Nephron progenitor cell (in vitro differentiated cells): ENCODE data around the gene BABAM2.

ENCODE experiments used
- DNase-seq: peaks from one replicate; pipeline ENCODE4 v3.0.0; 2021
- H3K27ac Mint-ChIP-seq: 2 replicates; pipeline ENCODE4 v1.8.0; 2021; ENCODE audit warnings: mild to moderate bottlenecking, moderate library complexity, mixed read lengths
- H3K27me3 Mint-ChIP-seq: 2 replicates; pipeline ENCODE4 v1.8.0; 2021; ENCODE audit warnings: mild to moderate bottlenecking, low read depth, mixed read lengths; ENCODE audit not compliant: poor library complexity
- H3K36me3 Mint-ChIP-seq: 2 replicates; pipeline ENCODE4 v1.8.0; 2021; ENCODE audit warnings: low read depth, mixed read lengths
- H3K4me1 Mint-ChIP-seq: 2 replicates; pipeline ENCODE4 v1.8.0; 2021; ENCODE audit warnings: mixed read lengths
- H3K4me3 Mint-ChIP-seq: 2 replicates; pipeline ENCODE4 v1.8.0; 2021; ENCODE audit warnings: mild to moderate bottlenecking, moderate library complexity, mixed read lengths
- H3K9me3 Mint-ChIP-seq: 2 replicates; pipeline ENCODE4 v1.8.0; 2021; ENCODE audit warnings: mild to moderate bottlenecking, moderate library complexity, mixed read lengths
- CTCF ChIP-seq: fragments of 200-600 bp; sonication (generic); IDR thresholded peaks from 2 replicates; pipeline ENCODE4 v1.5.0; 2021; ENCODE audit warnings: antibody characterized with exemption

BABAM2 gene

GRCh38 chr2:27921880-27922547 lies 31.5 kb downstream of the BABAM2 start:
- Mint-ChIP-seq H3K4me1 (peaks cover 14% of the 10 kb centered on the region), H3K27me3 (no peaks in the 10 kb centered on the region), H3K27ac (no peak overlapping the region), H3K4me3 (no peak overlapping the region), H3K36me3 (no peaks in the 10 kb centered on the region), H3K9me3 (no peaks in the 10 kb centered on the region)
- no peak for DNase-seq
- TF ChIP-seq CTCF, result no peak

GRCh38 chr2:27922842-27923241 lies 32.3 kb downstream of the BABAM2 start:
- Mint-ChIP-seq H3K27me3 (no peaks in the 10 kb centered on the region), H3K4me1 (peaks cover 14% of the 10 kb centered on the region)

GRCh38 chr2:27925766-27926472 lies 35.4 kb downstream of the BABAM2 start:
- Mint-ChIP-seq H3K4me3 (no peak overlapping the region), H3K27ac (no peak overlapping the region), H3K36me3 (peaks cover 10% of the 10 kb centered on the region), H3K9me3 (no peaks in the 10 kb centered on the region), H3K4me1 (peaks cover 14% of the 10 kb centered on the region), H3K27me3 (no peaks in the 10 kb centered on the region)
- no peak for DNase-seq
- no peak for TF ChIP-seq CTCF

More at GRCh38 chr2:27922842-27923241, 32.3 kb downstream of the BABAM2 start:
- no peak for DNase-seq
- Mint-ChIP-seq H3K4me3 (no peak overlapping the region), H3K9me3 (no peaks in the 10 kb centered on the region), H3K27ac (no peak overlapping the region), H3K36me3 (no peaks in the 10 kb centered on the region)
- TF ChIP-seq CTCF, result no peak

GRCh38 chr2:27929916-27930486 lies 39.5 kb downstream of the BABAM2 start:
- peaks cover 14% of the 10 kb centered on the region for H3K4me1 Mint-ChIP-seq
- peaks cover 19% of the 10 kb centered on the region for H3K36me3 Mint-ChIP-seq
- H3K27ac Mint-ChIP-seq, result no peak overlapping the region
- DNase-seq, result no peak
- H3K9me3 Mint-ChIP-seq, result no peaks in the 10 kb centered on the region
- no peaks in the 10 kb centered on the region for H3K27me3 Mint-ChIP-seq
- TF ChIP-seq CTCF, result no peak
- H3K4me3 Mint-ChIP-seq, result no peak overlapping the region

DNA sequence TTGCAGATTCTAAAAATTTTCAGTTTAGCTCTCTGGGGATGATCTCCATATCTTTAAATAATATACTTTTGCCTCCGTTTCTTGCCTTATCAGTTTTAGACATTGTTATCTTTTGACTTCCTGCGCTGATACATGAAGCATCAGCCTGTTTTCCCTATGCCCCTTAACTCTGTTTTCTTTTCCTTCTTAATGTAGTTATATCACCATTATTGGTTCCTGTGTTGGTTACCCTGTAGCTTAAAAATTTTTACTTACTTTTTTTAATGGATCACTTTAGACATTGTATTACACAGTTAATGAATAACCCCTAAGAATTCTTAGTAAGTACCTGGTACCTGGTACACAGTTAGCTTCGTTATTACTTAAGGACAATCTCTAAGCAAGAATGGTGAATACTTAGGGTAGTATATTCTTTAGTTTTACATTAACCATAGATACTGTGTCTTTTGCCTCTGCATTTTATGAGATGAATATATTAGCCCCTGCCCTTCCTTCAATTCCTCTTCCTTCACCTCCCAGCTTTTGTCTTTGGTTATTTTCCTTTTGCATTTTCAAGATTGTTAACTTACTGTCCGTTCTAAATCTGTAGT lies 40.9 kb downstream of the BABAM2 start:
- TF ChIP-seq CTCF, result no peak
- no peak overlapping the region for H3K27ac Mint-ChIP-seq
- peaks cover 2% of the 10 kb centered on the region for H3K4me1 Mint-ChIP-seq
- H3K27me3 Mint-ChIP-seq, result no peaks in the 10 kb centered on the region
- no peak for DNase-seq
- no peak overlapping the region for H3K4me3 Mint-ChIP-seq
- peaks cover 19% of the 10 kb centered on the region for H3K36me3 Mint-ChIP-seq
- H3K9me3 Mint-ChIP-seq, result no peaks in the 10 kb centered on the region
